Dendritic cell treated with granulocyte-macrophage colony-stimulating factor and Interleukin-4, amounts not matched to agents 40 ng/mL and 50 ng/mL, for 4 days (primary cell): ENCODE data around the gene CUL3.

Experiments
- H3K27ac Mint-ChIP-seq: one replicate; pipeline ENCODE4 v1.8.0; 2022; ENCODE audit warnings: mild to moderate bottlenecking, mixed read lengths
- H3K27me3 Mint-ChIP-seq: one replicate; pipeline ENCODE4 v1.8.0; 2022; ENCODE audit warnings: mild to moderate bottlenecking, mixed read lengths
- H3K36me3 Mint-ChIP-seq: one replicate; pipeline ENCODE4 v1.8.0; 2022; ENCODE audit warnings: low read depth, mixed read lengths
- H3K4me1 Mint-ChIP-seq: one replicate; pipeline ENCODE4 v1.8.0; 2022; ENCODE audit warnings: low read depth, mixed read lengths
- H3K4me3 Mint-ChIP-seq: one replicate; pipeline ENCODE4 v1.8.0; 2022; ENCODE audit warnings: mild to moderate bottlenecking, moderate library complexity, mixed read lengths
- H3K9me3 Mint-ChIP-seq: one replicate; pipeline ENCODE4 v1.8.0; 2022; ENCODE audit warnings: mixed read lengths
- intact Hi-C: fragments of 100-400 bp; cut with micrococcal nuclease; formaldehyde crosslinking; loops from one replicate; pipeline ENCODE4 v1.15.0; 2022

Gene CUL3

GRCh38 chr2:224457408-224458096 lies 127.6 kb downstream of the CUL3 start:
- H3K4me3 Mint-ChIP-seq = no peak overlapping the region
- H3K27me3 Mint-ChIP-seq = no peaks in the 10 kb centered on the region
- no peak overlapping the region for H3K27ac Mint-ChIP-seq
- intact Hi-C loops = no loop called here
- peaks cover 5% of the 10 kb centered on the region for H3K9me3 Mint-ChIP-seq
- H3K36me3 Mint-ChIP-seq = no peaks in the 10 kb centered on the region
- no peaks in the 10 kb centered on the region for H3K4me1 Mint-ChIP-seq

- no peak overlapping the region for H3K27ac Mint-ChIP-seq
- no peaks in the 10 kb centered on the region for H3K4me1 Mint-ChIP-seq
- H3K9me3 Mint-ChIP-seq = no peaks in the 10 kb centered on the region
- H3K36me3 Mint-ChIP-seq = no peaks in the 10 kb centered on the region
- H3K27me3 Mint-ChIP-seq = no peaks in the 10 kb centered on the region
- H3K4me3 Mint-ChIP-seq = no peak overlapping the region
- intact Hi-C loops = loop anchor here (5.0 kb wide), 1 partner anchor 198 kb away; no protein-coding TSS in a partner anchor
Observed at GRCh38 chr2:224453892-224454291, 131.3 kb downstream of the CUL3 start.

- no peak overlapping the region for H3K27ac Mint-ChIP-seq
- no peaks in the 10 kb centered on the region for H3K36me3 Mint-ChIP-seq
- intact Hi-C loops = loop anchor here (1.0 to 5.0 kb wide), 2 partner anchors 92 to 203 kb away; no protein-coding TSS in a partner anchor
- H3K4me3 Mint-ChIP-seq = no peak overlapping the region
- no peaks in the 10 kb centered on the region for H3K9me3 Mint-ChIP-seq
- no peaks in the 10 kb centered on the region for H3K4me1 Mint-ChIP-seq
- H3K27me3 Mint-ChIP-seq = peaks cover under 1% of the 10 kb centered on the region
Observed at GRCh38 chr2:224449212-224450147, 135.7 kb downstream of the CUL3 start.

GRCh38 chr2:224448236-224448635 lies 136.9 kb downstream of the CUL3 start:
- intact Hi-C loops = no loop called here
- peaks cover 9% of the 10 kb centered on the region for H3K27me3 Mint-ChIP-seq
- H3K4me3 Mint-ChIP-seq = no peak overlapping the region

GRCh38 chr2:224444783-224445182 lies 140.4 kb downstream of the CUL3 start:
- Mint-ChIP-seq H3K36me3 (no peaks in the 10 kb centered on the region), H3K27ac (no peak overlapping the region), H3K4me1 (peaks cover 32% of the 10 kb centered on the region), H3K9me3 (no peaks in the 10 kb centered on the region), H3K4me3 (no peak overlapping the region), H3K27me3 (peaks cover 26% of the 10 kb centered on the region)
- intact Hi-C loops = no loop called here

More at GRCh38 chr2:224448236-224448635, 136.9 kb downstream of the CUL3 start:
- no peaks in the 10 kb centered on the region for H3K9me3 Mint-ChIP-seq
- peaks cover 9% of the 10 kb centered on the region for H3K4me1 Mint-ChIP-seq
- no peaks in the 10 kb centered on the region for H3K36me3 Mint-ChIP-seq
- no peak overlapping the region for H3K27ac Mint-ChIP-seq

- peaks cover 26% of the 10 kb centered on the region for H3K27me3 Mint-ChIP-seq
- no peaks in the 10 kb centered on the region for H3K9me3 Mint-ChIP-seq
- H3K27ac Mint-ChIP-seq = no peak overlapping the region
- peaks cover 32% of the 10 kb centered on the region for H3K4me1 Mint-ChIP-seq
- intact Hi-C loops = no loop called here
- no peak overlapping the region for H3K4me3 Mint-ChIP-seq
- no peaks in the 10 kb centered on the region for H3K36me3 Mint-ChIP-seq
Observed at GRCh38 chr2:224444021-224444420, 141.1 kb downstream of the CUL3 start.

- intact Hi-C loops = no loop called here
- H3K36me3 Mint-ChIP-seq = no peaks in the 10 kb centered on the region
- no peaks in the 10 kb centered on the region for H3K9me3 Mint-ChIP-seq
- no peak overlapping the region for H3K27ac Mint-ChIP-seq
- H3K27me3 Mint-ChIP-seq = peaks cover 26% of the 10 kb centered on the region
- H3K4me1 Mint-ChIP-seq = peaks cover 32% of the 10 kb centered on the region
- H3K4me3 Mint-ChIP-seq = peak overlapping the region; percentile 69
Observed at GRCh38 chr2:224442071-224442967, 142.8 kb downstream of the CUL3 start.

- Mint-ChIP-seq H3K36me3 (no peaks in the 10 kb centered on the region), H3K4me1 (peaks cover 32% of the 10 kb centered on the region), H3K4me3 (no peak overlapping the region), H3K27ac (no peak overlapping the region), H3K27me3 (peaks cover 26% of the 10 kb centered on the region), H3K9me3 (no peaks in the 10 kb centered on the region)
- intact Hi-C loops = no loop called here
Observed at GRCh38 chr2:224440988-224441387, 144.2 kb downstream of the CUL3 start.

GRCh38 chr2:224438726-224439125 lies 146.4 kb downstream of the CUL3 start:
- peaks cover 29% of the 10 kb centered on the region for H3K4me1 Mint-ChIP-seq
- intact Hi-C loops = no loop called here
- no peaks in the 10 kb centered on the region for H3K9me3 Mint-ChIP-seq
- H3K4me3 Mint-ChIP-seq = no peak overlapping the region
- no peak overlapping the region for H3K27ac Mint-ChIP-seq
- H3K27me3 Mint-ChIP-seq = peaks cover 21% of the 10 kb centered on the region
- no peaks in the 10 kb centered on the region for H3K36me3 Mint-ChIP-seq

GRCh38 chr2:224436634-224437033 lies 148.5 kb downstream of the CUL3 start:
- Mint-ChIP-seq H3K9me3 (no peaks in the 10 kb centered on the region), H3K27me3 (peaks cover 8% of the 10 kb centered on the region), H3K4me1 (peaks cover 17% of the 10 kb centered on the region), H3K4me3 (no peak overlapping the region), H3K27ac (no peak overlapping the region), H3K36me3 (no peaks in the 10 kb centered on the region)
- intact Hi-C loops = no loop called here

GRCh38 chr2:224434618-224435017 lies 150.5 kb downstream of the CUL3 start:
- peaks cover 5% of the 10 kb centered on the region for H3K4me1 Mint-ChIP-seq
- intact Hi-C loops = no loop called here
- H3K36me3 Mint-ChIP-seq = no peaks in the 10 kb centered on the region
- H3K27me3 Mint-ChIP-seq = no peaks in the 10 kb centered on the region
- H3K27ac Mint-ChIP-seq = no peak overlapping the region
- H3K4me3 Mint-ChIP-seq = no peak overlapping the region
- no peaks in the 10 kb centered on the region for H3K9me3 Mint-ChIP-seq

- H3K27ac Mint-ChIP-seq = no peak overlapping the region
- H3K9me3 Mint-ChIP-seq = peaks cover 5% of the 10 kb centered on the region
- H3K4me3 Mint-ChIP-seq = no peak overlapping the region
- intact Hi-C loops = no loop called here
- H3K27me3 Mint-ChIP-seq = no peaks in the 10 kb centered on the region
- H3K36me3 Mint-ChIP-seq = no peaks in the 10 kb centered on the region
- H3K4me1 Mint-ChIP-seq = peaks cover 15% of the 10 kb centered on the region
Observed at GRCh38 chr2:224433442-224433841, 151.7 kb downstream of the CUL3 start.

GRCh38 chr2:224432003-224432579 lies 153.1 kb downstream of the CUL3 start:
- H3K4me1 Mint-ChIP-seq = peaks cover 17% of the 10 kb centered on the region
- H3K9me3 Mint-ChIP-seq = peaks cover 9% of the 10 kb centered on the region
- H3K36me3 Mint-ChIP-seq = no peaks in the 10 kb centered on the region
- H3K27me3 Mint-ChIP-seq = no peaks in the 10 kb centered on the region
- no peak overlapping the region for H3K4me3 Mint-ChIP-seq
- H3K27ac Mint-ChIP-seq = no peak overlapping the region
- intact Hi-C loops = no loop called here
